ENCODE results near the gene RND2.

- TF ChIP-seq CTCF (IDR thresholded peaks at IDR 0.05) = no peak
- no peak for TF ChIP-seq POLR2AphosphoS5 (IDR thresholded peaks at IDR 0.05)
- TF ChIP-seq POLR2A (IDR thresholded peaks at IDR 0.05) = no peak
Measured at GRCh38 chr17:43033948-43034881, 9.2 kb downstream of the RND2 start.

Data from transverse colon (tissue), 4 donors.